ENCODE results near the gene NCK2. TPM values are rescaled to one million over a fixed set of nuclear protein-coding genes. Genes with fewer than 3 reads are reported as not detected.
"Not testable (repeated sequence)": the region's sequence is repeated elsewhere in the genome, so short reads cannot be mapped to it uniquely, and the experiment has no call there.

Gene NCK2
- total RNA-seq, 2 experiments from 2014 or later: 84.7 to 87.5 TPM

DNA sequence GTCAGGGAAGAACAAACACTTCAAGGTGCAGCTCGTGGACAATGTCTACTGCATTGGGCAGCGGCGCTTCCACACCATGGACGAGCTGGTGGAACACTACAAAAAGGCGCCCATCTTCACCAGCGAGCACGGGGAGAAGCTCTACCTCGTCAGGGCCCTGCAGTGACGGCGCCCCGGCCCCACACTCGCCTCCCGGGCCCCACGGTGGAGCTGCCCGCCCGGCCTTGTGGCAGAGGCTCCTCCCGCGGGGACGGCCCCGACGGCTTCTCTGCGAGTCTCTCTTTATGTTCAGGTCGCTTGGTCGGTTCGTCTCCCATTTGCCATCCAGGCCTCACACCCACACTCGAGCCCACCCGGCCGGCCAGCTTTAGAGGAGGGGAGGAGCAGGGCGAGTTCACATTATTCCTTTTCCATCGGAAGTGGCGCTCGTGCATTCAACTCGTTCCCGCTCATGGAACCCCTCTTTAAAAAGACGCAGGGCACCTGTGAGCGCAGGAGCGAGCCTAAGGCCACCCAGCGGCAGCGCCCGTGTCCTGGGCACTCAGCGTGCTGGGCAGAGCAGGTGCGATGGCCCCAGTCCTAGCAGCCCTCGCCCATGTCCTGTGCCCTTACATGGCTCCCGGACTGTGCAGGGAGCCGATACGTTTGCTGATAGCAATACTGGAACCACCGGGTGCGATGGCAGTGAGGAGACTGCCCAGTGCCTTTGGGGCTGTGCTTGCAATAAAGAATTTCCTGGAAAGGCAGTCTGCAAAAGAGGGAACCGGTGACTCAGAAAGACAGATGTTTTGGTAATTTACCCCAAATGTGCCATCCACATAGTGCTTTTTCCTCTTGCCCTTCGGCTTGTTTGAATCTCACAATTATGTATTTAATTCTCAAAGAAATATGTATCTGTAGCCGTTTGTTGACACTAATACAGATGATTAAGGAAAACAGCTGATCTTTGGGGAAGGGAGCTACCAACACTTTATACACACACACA is 148.6 kb downstream of the NCK2 start:
- intact Hi-C loops (cut with DNase I, micrococcal nuclease): no loop called here
- Mint-ChIP-seq H3K36me3 (ENCODE audit: low read depth) (peaks cover 70% of the 10 kb centered on the region), H3K4me1 (peaks cover 50% of the 10 kb centered on the region), H3K27ac (no peak overlapping the region), H3K9me3 (ENCODE audit: low read depth) (peaks cover 16% of the 10 kb centered on the region), H3K4me3 (no peak overlapping the region), H3K27me3 (no peaks in the 10 kb centered on the region)
- DNase-seq: no peak
- no peak for ATAC-seq
- ChIA-PET CTCF (interaction anchor here (0.6 to 0.9 kb wide), 2 partner anchors 39 to 74 kb away, joined by 3 to 4 read pairs; no protein-coding TSS in a partner anchor), POLR2A (no interaction called here)

DNA sequence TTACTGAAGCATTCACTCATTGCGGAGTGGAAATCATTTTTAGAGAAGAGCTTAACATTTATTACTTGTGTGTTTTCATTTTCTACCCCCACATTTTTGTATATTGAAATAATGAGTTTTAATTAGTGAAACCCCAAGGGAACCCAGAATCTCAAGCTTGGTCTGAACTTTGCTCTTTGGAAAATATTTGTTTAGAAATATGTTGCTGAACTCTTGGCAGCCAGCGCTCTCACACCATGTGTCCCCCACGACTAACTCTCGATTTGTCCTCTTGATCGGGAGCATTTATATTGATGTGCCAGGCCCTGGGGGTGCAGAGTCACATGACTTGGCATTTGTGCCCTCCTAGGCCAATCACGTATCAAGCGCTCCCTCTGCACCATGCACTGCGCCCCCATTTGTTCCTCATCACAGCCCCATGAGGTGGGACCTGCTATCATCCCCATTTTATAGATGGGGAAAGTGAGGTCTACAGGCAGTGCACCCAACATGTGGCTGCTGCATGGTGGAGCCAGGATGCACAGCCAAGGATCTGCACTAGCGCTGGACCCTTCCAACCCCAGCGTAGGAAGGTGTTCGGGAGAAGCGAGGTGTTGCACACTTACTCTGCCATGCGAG is 149.7 kb downstream of the NCK2 start:
- Mint-ChIP-seq H3K27me3 (no peaks in the 10 kb centered on the region), H3K9me3 (ENCODE audit: low read depth) (peaks cover 19% of the 10 kb centered on the region), H3K4me1 (peaks cover 49% of the 10 kb centered on the region), H3K27ac (peak overlapping the region; percentile 39), H3K36me3 (ENCODE audit: low read depth) (peaks cover 71% of the 10 kb centered on the region), H3K4me3 (no peak overlapping the region)
- ChIA-PET CTCF (interaction anchor here (0.9 kb wide), 1 partner anchor 40 kb away, joined by 4 read pairs; no protein-coding TSS in a partner anchor), POLR2A (no interaction called here)
- ATAC-seq (no peak), DNase-seq (no peak)
- intact Hi-C loops (cut with DNase I, micrococcal nuclease): no loop called here

DNA sequence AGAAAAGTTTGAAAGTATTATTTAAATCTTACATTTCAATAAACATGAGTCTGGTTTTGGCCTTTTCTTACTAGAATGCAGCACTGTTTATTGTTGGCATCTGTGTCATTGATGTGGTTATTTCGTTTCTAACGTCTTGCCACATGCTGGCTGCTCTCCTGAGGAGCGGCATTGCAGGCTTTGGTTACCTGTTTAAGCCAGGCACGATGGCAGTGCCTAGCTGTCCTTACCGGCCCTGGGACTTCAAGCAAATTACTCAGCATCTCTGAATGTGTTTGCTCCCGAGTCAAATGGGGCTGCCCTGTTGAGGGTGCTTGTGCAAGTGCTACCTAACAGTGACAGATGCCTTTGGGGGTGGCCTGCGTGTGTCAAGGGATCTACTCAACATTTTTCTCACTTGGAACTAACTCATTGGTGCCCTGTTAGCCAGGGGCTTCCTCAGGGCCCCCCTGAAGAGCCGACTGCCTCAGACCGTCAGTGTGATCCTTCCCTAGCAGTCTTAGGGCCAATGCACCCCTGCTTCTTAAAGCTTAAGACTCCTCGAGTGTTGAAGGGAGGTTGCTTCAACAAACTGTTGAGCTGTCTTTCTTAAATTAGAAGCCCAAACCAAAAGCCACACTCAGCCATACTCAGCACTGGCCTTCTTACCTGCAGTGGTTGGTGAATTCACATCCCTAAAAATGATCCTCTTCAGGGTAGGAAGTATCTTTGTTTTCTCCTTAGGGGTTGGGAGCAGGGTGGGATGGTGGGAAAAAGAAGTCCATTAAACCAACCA is 151.5 kb downstream of the NCK2 start:
- DNase-seq: peak; percentile 36
- Mint-ChIP-seq H3K36me3 (ENCODE audit: low read depth) (peaks cover 70% of the 10 kb centered on the region), H3K27ac (peak overlapping the region; percentile 31), H3K4me1 (peaks cover 37% of the 10 kb centered on the region), H3K27me3 (no peaks in the 10 kb centered on the region), H3K4me3 (no peak overlapping the region), H3K9me3 (ENCODE audit: low read depth) (peaks cover 28% of the 10 kb centered on the region)
- ATAC-seq: peak; percentile 54
- ChIA-PET POLR2A (no interaction called here), CTCF (no interaction called here)
- intact Hi-C loops (cut with DNase I, micrococcal nuclease): no loop called here

DNA sequence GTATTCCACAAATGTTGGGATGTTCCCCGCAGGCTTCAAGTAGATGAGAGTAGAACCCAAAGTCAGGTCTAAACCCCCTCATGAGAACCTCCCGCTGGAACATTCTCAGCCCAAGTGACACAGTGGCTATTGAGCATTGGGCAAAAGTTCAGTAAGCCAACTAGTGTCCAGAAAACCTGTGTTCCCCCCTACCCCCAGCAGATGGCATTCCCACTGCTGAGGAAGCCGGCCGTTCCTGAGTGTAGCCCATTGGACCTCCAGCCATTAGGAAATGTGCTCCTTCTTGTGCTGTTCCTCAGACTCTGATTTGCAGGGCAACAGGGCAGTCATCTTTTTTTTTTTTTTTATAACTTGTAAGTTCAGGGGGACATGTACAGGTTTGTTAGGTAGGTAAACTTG is 152.1 kb downstream of the NCK2 start:
- intact Hi-C loops (cut with DNase I, micrococcal nuclease): no loop called here
- no peak overlapping the region for H3K27ac Mint-ChIP-seq
- CTCF ChIA-PET: no interaction called here
- H3K4me1 Mint-ChIP-seq: peaks cover 41% of the 10 kb centered on the region
- peak; percentile 20 for ATAC-seq
- H3K27me3 Mint-ChIP-seq: no peaks in the 10 kb centered on the region
- POLR2A ChIA-PET: no interaction called here
- DNase-seq: no peak
- H3K36me3 Mint-ChIP-seq (ENCODE audit: low read depth): peaks cover 74% of the 10 kb centered on the region
- H3K4me3 Mint-ChIP-seq: no peak overlapping the region
- H3K9me3 Mint-ChIP-seq (ENCODE audit: low read depth): peaks cover 32% of the 10 kb centered on the region

DNA sequence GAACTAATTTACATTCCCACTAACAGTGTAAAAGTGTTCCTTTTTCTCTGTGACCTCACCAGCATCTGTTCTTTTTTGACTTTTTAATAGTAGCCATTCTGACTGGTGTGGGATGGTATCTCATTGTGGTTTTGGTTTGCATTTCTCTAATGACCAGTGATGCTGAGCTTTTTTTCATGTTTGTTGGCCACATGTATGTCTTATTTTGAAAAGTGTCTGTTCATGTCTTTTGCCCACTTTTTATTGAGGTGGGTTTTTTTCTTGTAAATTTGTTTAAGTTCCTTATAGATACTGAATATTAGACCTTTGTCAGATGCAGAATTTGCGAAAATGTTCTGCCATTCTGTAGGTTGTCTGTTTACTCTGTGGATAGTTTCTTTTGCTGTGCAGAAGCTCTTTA is 153.0 kb downstream of the NCK2 start:
- ATAC-seq; H3K4me3 Mint-ChIP-seq; H3K27me3 Mint-ChIP-seq; intact Hi-C loops (cut with DNase I, micrococcal nuclease); H3K27ac Mint-ChIP-seq; DNase-seq: not testable (repeated sequence)
- CTCF ChIA-PET: interaction anchor here (0.9 kb wide), 1 partner anchor 29 kb away, joined by 5 read pairs; no protein-coding TSS in a partner anchor
- peaks cover 32% of the 10 kb centered on the region for H3K9me3 Mint-ChIP-seq (ENCODE audit: low read depth)
- H3K36me3 Mint-ChIP-seq (ENCODE audit: low read depth): peaks cover 72% of the 10 kb centered on the region
- POLR2A ChIA-PET: interaction anchor here (0.6 kb wide), 1 partner anchor 329 kb away, joined by 4 read pairs; no protein-coding TSS in a partner anchor
- peaks cover 47% of the 10 kb centered on the region for H3K4me1 Mint-ChIP-seq

DNA sequence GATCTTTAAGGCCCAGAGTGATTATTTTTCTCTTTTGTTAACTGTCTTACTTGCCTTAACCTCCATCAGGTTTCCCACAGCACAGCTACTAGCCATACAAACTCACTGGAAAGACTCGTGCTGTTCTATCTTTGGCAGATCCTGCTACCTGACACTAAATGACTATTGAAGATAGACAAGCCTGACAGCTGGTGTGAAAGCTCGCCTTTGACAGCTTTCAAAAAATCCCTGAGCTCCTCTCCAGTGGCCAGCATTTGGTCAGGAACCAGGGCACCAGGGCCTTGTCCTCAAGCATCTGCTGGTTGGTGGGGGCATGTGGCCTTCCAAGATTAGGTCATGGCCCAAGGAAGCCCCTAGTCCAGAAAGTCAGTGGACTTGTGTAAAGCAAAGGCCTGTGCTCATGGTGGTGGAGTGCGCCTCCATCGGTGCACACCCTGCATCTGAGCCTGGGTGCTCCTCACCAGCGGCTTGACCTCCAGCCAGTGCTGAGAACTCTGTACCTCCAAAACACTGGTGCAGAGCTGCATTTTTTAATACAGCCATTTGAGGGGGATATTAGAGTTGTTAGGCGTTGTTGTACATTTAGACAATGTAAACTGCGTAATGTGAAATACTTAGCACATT is 158.5 kb downstream of the NCK2 start:
- Mint-ChIP-seq H3K36me3 (ENCODE audit: low read depth) (peaks cover 31% of the 10 kb centered on the region), H3K27ac (peak overlapping the region; percentile 23), H3K4me1 (peaks cover 58% of the 10 kb centered on the region), H3K4me3 (no peak overlapping the region), H3K27me3 (no peaks in the 10 kb centered on the region), H3K9me3 (ENCODE audit: low read depth) (peaks cover 22% of the 10 kb centered on the region)
- ATAC-seq (no peak), DNase-seq (no peak)
- intact Hi-C loops (cut with DNase I, micrococcal nuclease): no loop called here
- POLR2A ChIA-PET: no interaction called here
- CTCF ChIA-PET: no interaction called here

DNA sequence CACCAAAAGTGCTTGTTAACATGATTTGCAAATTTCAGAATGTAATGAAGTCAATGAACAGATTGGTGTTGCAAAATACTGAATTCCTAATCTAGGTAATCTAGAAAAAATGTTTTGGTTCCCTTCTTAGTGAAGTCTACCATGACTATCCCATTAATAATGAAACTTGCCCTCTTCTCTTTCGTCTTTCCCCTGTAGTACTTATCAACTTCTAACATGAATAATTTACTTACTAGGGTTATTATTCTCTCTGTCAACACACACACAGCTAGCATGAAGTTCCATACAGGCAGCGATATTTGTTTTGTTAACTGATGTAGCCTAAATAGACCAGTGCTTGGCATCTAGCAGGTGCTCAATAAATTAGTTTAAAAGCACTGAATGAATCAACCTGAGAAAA is 160.2 kb downstream of the NCK2 start:
- ATAC-seq (peak; percentile 76), DNase-seq (no peak)
- Mint-ChIP-seq H3K27ac (peak overlapping the region; percentile 10), H3K4me3 (no peak overlapping the region), H3K9me3 (ENCODE audit: low read depth) (peaks cover 13% of the 10 kb centered on the region), H3K36me3 (ENCODE audit: low read depth) (peaks cover 18% of the 10 kb centered on the region), H3K4me1 (peaks cover 56% of the 10 kb centered on the region), H3K27me3 (no peaks in the 10 kb centered on the region)
- ChIA-PET POLR2A (interaction anchor here (0.6 kb wide), 1 partner anchor 319 kb away, joined by 4 read pairs; no protein-coding TSS in a partner anchor), CTCF (no interaction called here)
- intact Hi-C loops (cut with DNase I, micrococcal nuclease): no loop called here

DNA sequence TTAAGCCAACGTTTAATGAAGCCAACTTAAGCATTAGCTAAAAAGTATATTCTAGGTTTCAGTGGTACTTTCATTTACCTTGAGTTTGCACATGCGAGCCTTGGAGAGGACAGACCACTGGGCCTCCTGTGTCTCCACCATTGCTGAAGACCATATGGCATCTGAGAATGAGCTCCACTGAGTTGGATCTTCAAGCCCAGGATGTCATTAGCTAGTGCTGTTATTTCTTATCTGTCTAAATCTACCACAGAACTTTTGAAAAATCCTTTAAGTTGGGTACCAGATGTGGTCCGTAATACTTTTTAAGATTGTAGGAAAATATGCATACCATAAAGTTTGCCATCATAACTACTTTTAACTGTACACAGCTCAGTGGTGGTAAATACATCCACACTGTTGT is 161.8 kb downstream of the NCK2 start:
- H3K27ac Mint-ChIP-seq: no peak overlapping the region
- H3K4me1 Mint-ChIP-seq: peaks cover 51% of the 10 kb centered on the region

DNA sequence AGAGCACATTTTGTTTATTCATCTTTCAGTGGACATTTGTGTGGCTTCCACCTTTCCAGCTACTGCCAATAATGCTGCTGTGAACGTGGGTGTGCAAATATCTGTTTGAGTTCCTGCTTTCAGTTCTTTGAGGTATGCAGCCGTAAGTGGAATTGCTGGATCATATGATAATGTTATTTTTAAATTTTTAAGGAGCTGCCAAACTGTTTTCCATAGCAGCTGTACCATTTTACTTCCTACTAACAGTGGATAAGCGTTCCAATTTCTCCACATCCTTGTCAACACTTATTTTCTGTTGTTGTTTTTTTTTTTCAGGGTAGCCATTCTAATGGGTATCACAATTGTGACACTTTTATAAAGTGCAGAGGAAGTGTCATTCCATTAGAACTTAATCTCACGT is 162.5 kb downstream of the NCK2 start:
- Mint-ChIP-seq H3K36me3 (ENCODE audit: low read depth) (no peaks in the 10 kb centered on the region), H3K4me3 (no peak overlapping the region), H3K27ac (no peak overlapping the region), H3K9me3 (ENCODE audit: low read depth) (peaks cover 4% of the 10 kb centered on the region), H3K27me3 (no peaks in the 10 kb centered on the region), H3K4me1 (peaks cover 55% of the 10 kb centered on the region)
- intact Hi-C loops (cut with DNase I, micrococcal nuclease): no loop called here
- ChIA-PET POLR2A (no interaction called here), CTCF (interaction anchor here (1.1 kb wide), 1 partner anchor 18 kb away, joined by 6 read pairs; no protein-coding TSS in a partner anchor)
- ATAC-seq (no peak), DNase-seq (no peak)

More for the DNA sequence above, 161.8 kb downstream of the NCK2 start:
- DNase-seq (no peak), ATAC-seq (no peak)
- H3K27me3 Mint-ChIP-seq: no peaks in the 10 kb centered on the region
- peaks cover 5% of the 10 kb centered on the region for H3K9me3 Mint-ChIP-seq (ENCODE audit: low read depth)
- intact Hi-C loops (cut with DNase I, micrococcal nuclease): no loop called here
- H3K36me3 Mint-ChIP-seq (ENCODE audit: low read depth): peaks cover 2% of the 10 kb centered on the region
- ChIA-PET POLR2A (no interaction called here), CTCF (interaction anchor here (0.6 to 1.1 kb wide), 3 partner anchors 17 to 360 kb away, joined by 3 to 6 read pairs (median 4); no protein-coding TSS in a partner anchor)
- no peak overlapping the region for H3K4me3 Mint-ChIP-seq

DNA sequence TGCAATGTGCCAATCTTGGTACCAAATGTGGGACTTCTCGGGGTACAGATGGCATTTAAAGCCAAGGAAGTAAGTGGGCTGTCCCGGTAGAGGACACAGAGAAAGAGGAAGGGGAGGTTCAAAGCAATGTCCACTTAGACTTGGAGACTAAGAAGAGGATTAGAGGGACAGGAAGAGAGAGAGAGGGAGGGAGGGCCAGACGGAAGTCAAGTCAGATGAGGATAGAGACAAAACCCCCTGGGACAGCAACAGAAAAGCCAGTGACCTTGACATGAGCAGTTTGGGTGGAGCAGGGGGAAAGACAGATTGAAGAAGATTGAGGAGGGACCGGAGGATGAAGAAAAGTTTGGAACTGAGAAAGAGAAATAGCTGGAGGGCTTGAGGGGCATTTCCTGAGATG is 164.5 kb downstream of the NCK2 start:
- no peak overlapping the region for H3K27ac Mint-ChIP-seq
- POLR2A ChIA-PET: no interaction called here
- intact Hi-C loops (cut with DNase I, micrococcal nuclease): no loop called here

More for the DNA sequence above, 164.5 kb downstream of the NCK2 start:
- CTCF ChIA-PET: no interaction called here
- no peak for ATAC-seq
- Mint-ChIP-seq H3K27me3 (no peaks in the 10 kb centered on the region), H3K4me3 (no peak overlapping the region), H3K9me3 (ENCODE audit: low read depth) (peaks cover 4% of the 10 kb centered on the region), H3K4me1 (peaks cover 52% of the 10 kb centered on the region), H3K36me3 (ENCODE audit: low read depth) (no peaks in the 10 kb centered on the region)
- DNase-seq: no peak

Data from activated CD4-positive, alpha-beta T cell treated with anti-CD3 and anti-CD28 coated beads for 36 hours (primary cell).